GM23338 (cell line): ENCODE results near the gene PPID.

Source experiments
- CREB1 ChIP-seq: fragments of 250-450 bp; sonication (Bioruptor Pico); IDR thresholded peaks from 2 replicates; pipeline ENCODE4 v1.5.0; 2020; ENCODE audit warnings: low read depth, mild to moderate bottlenecking, moderate library complexity
- CTCF ChIP-seq, 2 experiments: fragments of 200-600 bp in 1 of 2; sonication (generic) in 1 of 2; conservative IDR thresholded peaks; 2 replicates each; pipeline versions ENCODE4 v1.5.1 to v1.6.1; 2016 to 2017; ENCODE audit warnings: antibody characterized with exemption in 2 of 2, low read depth in 2 of 2, mild to moderate bottlenecking in 2 of 2, moderate library complexity in 1 of 2
- EZH2 ChIP-seq: fragments of 200-600 bp; sonication (generic); IDR thresholded peaks from one replicate; pipeline ENCODE4 v1.8.0; 2017; ENCODE audit warnings: antibody characterized with exemption, mild to moderate bottlenecking, low read depth; ENCODE audit not compliant: unreplicated experiment
- EZH2phosphoT487 ChIP-seq: fragments of 200-600 bp; sonication (generic); IDR thresholded peaks from one replicate; pipeline ENCODE4 v1.8.1; 2018; ENCODE audit warnings: antibody characterized with exemption; ENCODE audit not compliant: unreplicated experiment
- POLR2AphosphoS5 ChIP-seq: IDR thresholded peaks from 2 replicates; pipeline ENCODE4 v1.6.1; 2016; ENCODE audit warnings: antibody characterized with exemption, low read depth
- REST ChIP-seq: IDR thresholded peaks from one replicate; pipeline ENCODE4 v1.6.1; 2018; ENCODE audit warnings: antibody characterized with exemption; ENCODE audit not compliant: unreplicated experiment

DNA sequence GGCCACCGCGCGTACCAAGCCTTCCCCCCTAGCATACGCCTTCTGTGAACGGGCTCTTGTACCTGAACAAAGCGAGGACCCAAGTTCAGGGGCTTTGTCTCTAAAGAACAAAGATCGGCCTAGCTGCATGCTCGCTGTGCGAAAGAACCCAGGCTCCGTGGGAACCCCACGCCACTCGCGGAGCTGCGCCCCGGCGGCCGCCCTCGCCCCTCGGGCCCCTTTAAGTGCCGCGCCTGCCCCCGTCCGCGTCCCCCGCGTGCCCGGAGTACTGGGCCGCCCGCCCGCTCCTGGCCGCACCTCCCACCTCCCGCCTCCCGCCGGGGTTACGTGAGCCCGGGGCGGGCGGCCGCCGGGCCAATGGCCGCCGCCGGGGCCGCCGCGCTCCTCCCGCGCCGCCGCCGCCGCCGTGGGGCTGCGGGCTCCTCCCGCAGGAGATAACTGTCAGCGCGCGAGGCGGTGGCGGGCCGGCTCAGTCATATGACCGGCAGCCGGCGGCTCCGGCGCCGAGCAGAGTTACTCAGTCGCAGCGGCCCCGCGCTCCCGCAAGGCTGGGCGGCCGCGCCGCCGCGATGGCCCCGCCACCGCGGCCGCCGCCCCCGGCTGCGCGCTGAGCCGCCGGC is 45.5 kb upstream of the PPID start, which contains the start of gene FNIP2:
- TF ChIP-seq POLR2AphosphoS5 (peak; percentile 72), REST (no peak), CTCF (conservative IDR thresholded peaks at IDR 0.05; ENCODE audit: low read depth in 2 of 2) (no peak), EZH2 (no peak), CREB1 (CRISPR knock-in tag) (0 out of 2 replicates have a peak, but pooled peaks have one; percentile 47), EZH2phosphoT487 (no peak)
